IMR-90 (cell line): ENCODE measurements around the gene PPEF2. TPM values are rescaled to one million over a fixed set of nuclear protein-coding genes. Genes with fewer than 3 reads are reported as not detected.

ENCODE experiments used
- ATAC-seq: fragments of 200-7000 bp; cut with Tn5 transposase; 2 replicates; pipeline ENCODE4 v1.9.1; 2020; ENCODE audit warnings: low read depth, mild to moderate bottlenecking, moderate library complexity
- BruUV-seq: library from RNA; stranded (reverse); fragments of 400-500 nt; replicated peaks from 2 replicates; lab custom pipeline; 2021; lab: Mats Ljungman, UMichigan
- CTCF ChIA-PET: fragments of 300-600 bp; formaldehyde crosslinking; extraction: SDS; loops from one replicate; lab custom pipeline; 2021; ENCODE audit warnings: antibody characterized with exemption; lab: Yijun Ruan, JAX
- POLR2A ChIA-PET: fragments of 300-600 bp; sonication (Branson Sonifier 250); formaldehyde crosslinking; loops from one replicate; lab custom pipeline; 2022; ENCODE audit warnings: antibody characterized with exemption; ENCODE audit not compliant: unreplicated experiment; lab: Charles Lee
- DNase-seq: peaks from one replicate; pipeline ENCODE4 v3.0.0; 2013
- H2AFZ ChIP-seq: replicated peaks from 2 replicates; pipeline ENCODE3; 2013; ENCODE audit warnings: low read length, mild to moderate bottlenecking; ENCODE audit not compliant: poor library complexity
- H2AK5ac ChIP-seq: 2 replicates; pipeline ENCODE4 v1.6.1; 2013; ENCODE audit warnings: low read depth, low read length, inconsistent platforms
- H2AK9ac ChIP-seq: replicated peaks from 2 replicates; pipeline ENCODE3; 2013; ENCODE audit warnings: mild to moderate bottlenecking, low read depth, low read length, moderate library complexity; ENCODE audit not compliant: poor library complexity
- H2BK120ac ChIP-seq: 2 replicates; pipeline ENCODE4 v1.6.1; 2013; ENCODE audit warnings: low read depth, low read length, inconsistent platforms
- H2BK15ac ChIP-seq: 3 replicates; pipeline ENCODE4 v1.6.1; 2013; ENCODE audit warnings: low read depth, low read length, inconsistent platforms
- H2BK20ac ChIP-seq: 2 replicates; pipeline ENCODE4 v1.6.1; 2013; ENCODE audit warnings: low read depth, mild to moderate bottlenecking, inconsistent platforms, low read length, moderate library complexity
- H2BK5ac ChIP-seq: 2 replicates; pipeline ENCODE4 v1.6.1; 2013; ENCODE audit warnings: mild to moderate bottlenecking, low read depth, low read length, inconsistent platforms; ENCODE audit not compliant: poor library complexity, severe bottlenecking
- H3K14ac ChIP-seq: replicated peaks from 2 replicates; pipeline ENCODE4 v1.6.1; 2013; ENCODE audit warnings: low read depth, low read length, inconsistent platforms
- H3K18ac ChIP-seq: 2 replicates; pipeline ENCODE4 v1.6.1; 2013; ENCODE audit warnings: low read depth, low read length, control low read depth
- H3K23ac ChIP-seq: 2 replicates; pipeline ENCODE4 v1.6.1; 2013; ENCODE audit warnings: low read depth, low read length, inconsistent platforms
- H3K27ac ChIP-seq: 2 replicates; pipeline ENCODE4 v1.5.1; 2013; ENCODE audit warnings: mild to moderate bottlenecking, control low read depth, low read length; ENCODE audit not compliant: insufficient read depth
- H3K27me3 ChIP-seq: 2 replicates; pipeline ENCODE4 v1.6.1; 2013; ENCODE audit warnings: low read length; ENCODE audit not compliant: control insufficient read depth, insufficient read depth
- H3K36me3 ChIP-seq: 2 replicates; pipeline ENCODE4 v1.6.1; 2013; ENCODE audit warnings: low read length, mixed read lengths; ENCODE audit not compliant: control insufficient read depth, insufficient read depth
- H3K4ac ChIP-seq: 2 replicates; pipeline ENCODE4 v1.6.1; 2013; ENCODE audit warnings: low read depth, low read length, inconsistent platforms
- H3K4me1 ChIP-seq: 2 replicates; pipeline ENCODE4 v1.6.1; 2013; ENCODE audit warnings: low read length, mixed read lengths; ENCODE audit not compliant: control insufficient read depth, insufficient read depth
- H3K4me2 ChIP-seq: 2 replicates; pipeline ENCODE4 v1.6.1; 2013; ENCODE audit warnings: low read depth, mild to moderate bottlenecking, control low read depth, low read length, moderate library complexity
- H3K4me3 ChIP-seq: 2 replicates; pipeline ENCODE4 v1.5.1; 2013; ENCODE audit warnings: low read depth, mild to moderate bottlenecking, control low read depth, low read length, moderate library complexity; ENCODE audit not compliant: insufficient read depth
- H3K56ac ChIP-seq: 2 replicates; pipeline ENCODE4 v1.6.1; 2013; ENCODE audit warnings: low read length, inconsistent platforms; ENCODE audit not compliant: insufficient read depth; ENCODE audit errors: extremely low read depth
- H3K79me1 ChIP-seq, 2 experiments: 2 replicates each; pipeline ENCODE4 v1.6.1; 2013; ENCODE audit warnings: low read length in 2 of 2, inconsistent platforms in 1 of 2, low read depth in 1 of 2
- H3K9ac ChIP-seq: 2 replicates; pipeline ENCODE4 v1.6.1; 2013; ENCODE audit warnings: low read depth, low read length, control low read depth
- H3K9me1 ChIP-seq: 2 replicates; pipeline ENCODE4 v1.6.1; 2013; ENCODE audit warnings: low read length, inconsistent platforms; ENCODE audit not compliant: insufficient read depth
- H3K9me3 ChIP-seq: 2 replicates; pipeline ENCODE4 v1.6.1; 2013; ENCODE audit warnings: low read length; ENCODE audit not compliant: control insufficient read depth, insufficient read depth
- H4K20me1 ChIP-seq: 2 replicates; pipeline ENCODE4 v1.6.1; 2013; ENCODE audit warnings: low read length, inconsistent platforms; ENCODE audit not compliant: insufficient read depth
- H4K5ac ChIP-seq: 2 replicates; pipeline ENCODE4 v1.6.1; 2013; ENCODE audit warnings: mild to moderate bottlenecking, low read depth, low read length, control low read depth
- H4K8ac ChIP-seq, 2 experiments: 2 replicates each; pipeline ENCODE4 v1.6.1; 2013; ENCODE audit warnings: low read depth in 2 of 2, low read length in 2 of 2, control low read depth in 1 of 2, inconsistent platforms in 1 of 2
- H4K91ac ChIP-seq: 2 replicates; pipeline ENCODE4 v1.6.1; 2013; ENCODE audit warnings: low read depth, low read length, inconsistent platforms; ENCODE audit not compliant: insufficient read depth
- CEBPB ChIP-seq: IDR thresholded peaks from 2 replicates; pipeline ENCODE4 v1.6.1; 2012; ENCODE audit warnings: low read depth, low read length, improper control_type of control experiment
- CTCF ChIP-seq: conservative IDR thresholded peaks from 2 replicates; pipeline ENCODE4 v1.5.1; 2012; ENCODE audit warnings: mild to moderate bottlenecking, low read depth, low read length, improper control_type of control experiment
- ELK1 ChIP-seq: fragments of 150-350 bp; IDR thresholded peaks from 2 replicates; pipeline ENCODE4 v1.6.1; 2016; ENCODE audit warnings: low read depth, mild to moderate bottlenecking, low read length, moderate library complexity, borderline replicate concordance
- FOS ChIP-seq: fragments of 150-350 bp; IDR thresholded peaks from 2 replicates; pipeline ENCODE4 v1.6.1; 2016; ENCODE audit warnings: low read depth, low read length
- MAFK ChIP-seq: IDR thresholded peaks from 2 replicates; pipeline ENCODE4 v1.6.1; 2012; ENCODE audit warnings: low read depth, low read length, improper control_type of control experiment
- POLR2A ChIP-seq: IDR thresholded peaks from 2 replicates; pipeline ENCODE4 v1.6.1; 2012; ENCODE audit warnings: mild to moderate bottlenecking, low read depth, low read length
- RFX5 ChIP-seq: IDR thresholded peaks from 2 replicates; pipeline ENCODE4 v1.8.0; 2012; ENCODE audit warnings: low read depth, mild to moderate bottlenecking, low read length, moderate library complexity
- SMC3 ChIP-seq: fragments of 150-350 bp; IDR thresholded peaks from 2 replicates; pipeline ENCODE4 v1.6.1; 2016; ENCODE audit warnings: low read depth, mild to moderate bottlenecking, antibody characterized with exemption, low read length, moderate library complexity
- WGBS, 2 experiments: methylation state at CpG; one replicate each; pipeline versions ENCODE4 v1.1.5 to v1.1.7; 2013; ENCODE audit warnings: missing lambda C conversion rate in 2 of 2; ENCODE audit not compliant: insufficient read length in 1 of 2; ENCODE audit errors: extremely low coverage in 2 of 2; 5-methylcytosine and 5-hydroxymethylcytosine counted together
- dilution Hi-C: fragments of 300-500 bp; cut with HindIII; formaldehyde crosslinking; loops from one replicate; pipeline ENCODE4 v1.14.3; 2018; ENCODE audit warnings: low sequenced_read_pairs; ENCODE audit not compliant: unreplicated experiment
- in situ Hi-C: fragments of 300-500 bp; cut with MboI; formaldehyde crosslinking; loops from 3 replicates; pipeline ENCODE4 v1.14.3; 2019; ENCODE audit warnings: low sequenced_read_pairs, inconsistent platforms, mixed read lengths
- intact Hi-C: fragments of 100-400 bp; cut with micrococcal nuclease; formaldehyde crosslinking; loops from 2 replicates; pipeline ENCODE4 v1.10.0; 2022
- polyA plus RNA-seq, 3 experiments: library from polyadenylated mRNA; depleted of rRNA; stranded (reverse); fragments of >200 nt; gene quantifications; 2 replicates each; pipeline ENCODE4 v1.2.3, GENCODE V29; 2012; ENCODE audit warnings: low replicate concordance in 1 of 3
- total RNA-seq: library from RNA; depleted of rRNA; stranded (reverse); fragments of >200 nt; gene quantifications from 2 replicates; pipeline ENCODE4 v1.2.3, GENCODE V29; 2012

Gene PPEF2
- total and polyA plus RNA-seq, 2 of the 4 experiments (the other 2 are of a cell fraction), result not detected

- Histone ChIP-seq H3K18ac (no peak overlapping the region), H3K9ac (no peak overlapping the region), H3K27me3 (no peaks in the 10 kb centered on the region), H3K9me1 (peaks cover 8% of the 10 kb centered on the region; the same call in 1 of the 2 replicates), H4K91ac (no peak overlapping the region), H3K27ac (no peak overlapping the region), H3K36me3 (peaks cover 2% of the 10 kb centered on the region), H3K4ac (no peak overlapping the region), H4K5ac (no peak overlapping the region), H2BK15ac (no peak overlapping the region), H3K56ac (no peak overlapping the region), H2AK9ac (no peak overlapping the region), H3K9me3 (no peaks in the 10 kb centered on the region), H2BK120ac (no peak overlapping the region), H3K14ac (no peak overlapping the region), H4K20me1 (no peaks in the 10 kb centered on the region), H2AFZ (no peak overlapping the region), H2BK5ac (no peak overlapping the region), H4K8ac (no peak overlapping the region), H3K4me2 (no peak overlapping the region), H3K79me1 (no peaks in the 10 kb centered on the region), H2AK5ac (no peak overlapping the region), H2BK20ac (no peak overlapping the region), H3K23ac (no peak overlapping the region), H3K4me3 (no peak overlapping the region), H3K4me1 (peaks cover 3% of the 10 kb centered on the region)
- dilution Hi-C loops (no loop called here), intact Hi-C loops (loop anchor here (1.0 kb wide), 1 partner anchor 9 kb away; no protein-coding TSS in a partner anchor), in situ Hi-C loops (no loop called here)
- DNase-seq, result no peak
- ChIA-PET POLR2A (no interaction called here), CTCF (interaction anchor here (0.9 kb wide), 1 partner anchor 29 kb away, joined by 3 read pairs; no protein-coding TSS in a partner anchor)
- BruUV-seq, result no TSS peak
- TF ChIP-seq FOS, result no peak
- TF ChIP-seq SMC3, result no peak
- TF ChIP-seq MAFK, result no peak
- TF ChIP-seq POLR2A, result no peak
- no peak for TF ChIP-seq RFX5
- no peak for TF ChIP-seq ELK1
- TF ChIP-seq CTCF, result no peak
- TF ChIP-seq CEBPB, result no peak; the same call in 1 of the 2 replicates
- no CpG with 5 or more reads among the region's 5 CpGs for WGBS, 2 experiments
- no peak for ATAC-seq
Measured at GRCh38 chr4:75924309-75924827, 22.1 kb upstream of the PPEF2 start.
